GM19043 (cell line): ENCODE data around the gene PLCXD1.
"Not testable (repeated sequence)": the region's sequence is repeated elsewhere in the genome, so short reads cannot be mapped to it uniquely, and the experiment has no call there.

Source experiments
- ATAC-seq: cut with Tn5 transposase; IDR thresholded peaks from one replicate; pipeline ENCODE4 v1.9.1; 2021; ENCODE audit warnings: low read depth; ENCODE audit not compliant: unreplicated experiment

Gene PLCXD1

GRCh38 chrX:281166-281999 is at the start of gene PLCXD1:
PLCXD1 (plus strand) TSS chrX:281381; CDS start chrX:284188, 2,807 bp downstream.
- ATAC-seq = no peak

GRCh38 chrX:231637-232277 is 49.4 kb upstream of the PLCXD1 start:
- not testable (repeated sequence) for ATAC-seq

- not testable (repeated sequence) for ATAC-seq
These were observed 48.9 kb upstream of the PLCXD1 start for GRCh38 chrX:232278-232655.

GRCh38 chrX:236201-236600 is 45.0 kb upstream of the PLCXD1 start:
- ATAC-seq = not testable (repeated sequence)

GRCh38 chrX:250965-251364 is 30.2 kb upstream of the PLCXD1 start:
- ATAC-seq = no peak

GRCh38 chrX:251396-252243 is 29.6 kb upstream of the PLCXD1 start:
- ATAC-seq = not testable (repeated sequence)

- no peak for ATAC-seq
These were observed 28.8 kb upstream of the PLCXD1 start for GRCh38 chrX:252244-252956.

- ATAC-seq = no peak
These were observed 28.3 kb upstream of the PLCXD1 start for GRCh38 chrX:252957-253291.

GRCh38 chrX:253451-254297 is 27.5 kb upstream of the PLCXD1 start:
- no peak for ATAC-seq

- no peak for ATAC-seq
These were observed 26.5 kb upstream of the PLCXD1 start for GRCh38 chrX:254630-255215.

- ATAC-seq = no peak
These were observed 25.3 kb upstream of the PLCXD1 start for GRCh38 chrX:255923-256331.

GRCh38 chrX:257054-257453 is 24.1 kb upstream of the PLCXD1 start:
- not testable (repeated sequence) for ATAC-seq

GRCh38 chrX:257681-258289 is 23.4 kb upstream of the PLCXD1 start:
- no peak for ATAC-seq

GRCh38 chrX:258291-259040 is 22.7 kb upstream of the PLCXD1 start:
- no peak for ATAC-seq

- no peak for ATAC-seq
These were observed 21.4 kb upstream of the PLCXD1 start for GRCh38 chrX:259692-260355.

- no peak for ATAC-seq
These were observed 19.8 kb upstream of the PLCXD1 start for GRCh38 chrX:261167-261918.

- no peak for ATAC-seq
These were observed 19.2 kb upstream of the PLCXD1 start for GRCh38 chrX:261919-262352.
